ENCODE measurements around the gene GSN.

DNA sequence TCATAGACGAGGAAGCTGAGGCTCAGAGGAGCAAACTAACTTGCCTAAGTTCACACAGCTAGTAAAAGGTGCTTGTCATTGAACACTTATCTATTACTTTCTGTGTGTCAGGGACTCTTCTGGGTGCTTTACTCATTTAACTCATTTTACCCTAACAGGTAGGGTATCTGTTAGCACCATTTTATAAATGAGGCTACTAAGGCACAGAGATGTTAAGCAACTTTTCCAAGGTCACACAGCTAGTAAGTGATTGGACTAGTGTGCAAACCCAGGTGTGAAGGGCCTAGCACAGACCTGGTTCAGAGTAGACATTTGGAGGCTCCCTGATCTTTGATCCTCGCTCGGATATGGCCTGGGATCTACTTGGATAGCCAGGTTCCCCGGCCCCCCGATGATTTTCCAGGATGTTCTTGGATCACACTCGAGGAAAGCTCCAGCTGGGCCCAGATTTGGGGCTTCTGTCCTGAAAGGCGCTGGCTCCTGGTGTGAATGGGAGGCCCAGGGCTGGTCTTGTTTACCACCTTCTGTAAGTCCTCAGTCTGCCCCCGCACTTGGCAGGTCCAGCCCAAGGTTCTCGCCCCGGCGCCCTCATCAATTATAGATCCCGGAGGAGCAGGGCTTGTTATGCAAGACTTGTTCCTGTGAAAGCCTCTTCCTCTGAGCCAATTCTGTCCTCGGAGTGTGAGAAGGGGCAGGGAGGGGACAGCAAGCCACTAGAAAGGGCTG is 37.5 kb downstream of the GSN start:
- TF ChIP-seq, protein P1, sequence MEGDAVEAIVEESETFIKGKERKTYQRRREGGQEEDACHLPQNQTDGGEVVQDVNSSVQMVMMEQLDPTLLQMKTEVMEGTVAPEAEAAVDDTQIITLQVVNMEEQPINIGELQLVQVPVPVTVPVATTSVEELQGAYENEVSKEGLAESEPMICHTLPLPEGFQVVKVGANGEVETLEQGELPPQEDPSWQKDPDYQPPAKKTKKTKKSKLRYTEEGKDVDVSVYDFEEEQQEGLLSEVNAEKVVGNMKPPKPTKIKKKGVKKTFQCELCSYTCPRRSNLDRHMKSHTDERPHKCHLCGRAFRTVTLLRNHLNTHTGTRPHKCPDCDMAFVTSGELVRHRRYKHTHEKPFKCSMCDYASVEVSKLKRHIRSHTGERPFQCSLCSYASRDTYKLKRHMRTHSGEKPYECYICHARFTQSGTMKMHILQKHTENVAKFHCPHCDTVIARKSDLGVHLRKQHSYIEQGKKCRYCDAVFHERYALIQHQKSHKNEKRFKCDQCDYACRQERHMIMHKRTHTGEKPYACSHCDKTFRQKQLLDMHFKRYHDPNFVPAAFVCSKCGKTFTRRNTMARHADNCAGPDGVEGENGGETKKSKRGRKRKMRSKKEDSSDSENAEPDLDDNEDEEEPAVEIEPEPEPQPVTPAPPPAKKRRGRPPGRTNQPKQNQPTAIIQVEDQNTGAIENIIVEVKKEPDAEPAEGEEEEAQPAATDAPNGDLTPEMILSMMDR (IDR thresholded peaks at IDR 0.05) = no peak
- no peak for TF ChIP-seq POLR2A (IDR thresholded peaks at IDR 0.05)

All from adrenal gland (tissue), 5 donors.